GM21515 (cell line): Measurements from ENCODE around the gene CXADR.

ENCODE experiments used
- ATAC-seq: cut with Tn5 transposase; IDR thresholded peaks from one replicate; pipeline ENCODE4 v1.9.1; 2021; ENCODE audit not compliant: unreplicated experiment

The CXADR gene

GRCh38 chr21:17585875-17586450, 73.1 kb downstream of the CXADR start:
- no peak for ATAC-seq

DNA sequence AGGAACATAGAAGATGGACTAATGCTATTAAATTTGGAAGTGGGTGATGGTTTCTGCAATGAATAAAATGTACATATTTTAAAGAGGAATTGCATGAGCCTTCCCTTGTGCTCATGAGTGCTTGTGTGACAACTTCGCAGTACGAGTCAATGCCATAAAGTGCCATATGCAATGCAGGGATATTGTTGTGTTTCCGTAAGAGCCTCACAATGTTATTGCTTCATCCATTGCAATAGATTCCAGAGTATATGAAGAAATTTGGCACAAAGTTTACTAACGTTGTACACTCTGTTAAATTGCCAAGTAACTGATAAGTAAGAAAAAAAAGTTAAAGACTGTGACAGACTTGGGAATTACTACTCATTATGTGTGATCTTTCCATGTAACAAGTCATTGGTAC, 77.6 kb downstream of the CXADR start:
- no peak for ATAC-seq

GRCh38 chr21:17597680-17598079, 84.8 kb downstream of the CXADR start:
- no peak for ATAC-seq

DNA sequence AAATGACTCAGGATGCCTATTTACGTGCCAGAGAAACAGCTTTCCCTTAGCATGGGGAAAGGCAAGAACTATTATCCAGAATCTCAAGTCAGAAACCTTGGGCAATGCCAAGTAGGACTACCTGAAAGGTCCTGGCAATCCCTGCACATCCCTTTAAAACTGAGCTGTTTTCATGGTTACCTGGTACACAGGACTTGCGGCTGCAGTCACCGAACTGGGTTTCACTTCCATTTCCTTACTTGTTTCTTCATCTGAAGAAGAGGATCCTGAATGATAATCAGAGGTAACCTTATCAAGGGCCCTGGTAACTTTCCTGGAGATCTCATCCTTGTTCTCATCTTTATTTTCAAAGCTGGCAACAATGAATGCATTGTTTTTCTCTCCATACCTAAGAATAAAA, 85.6 kb downstream of the CXADR start:
- peak; percentile 77 for ATAC-seq

DNA sequence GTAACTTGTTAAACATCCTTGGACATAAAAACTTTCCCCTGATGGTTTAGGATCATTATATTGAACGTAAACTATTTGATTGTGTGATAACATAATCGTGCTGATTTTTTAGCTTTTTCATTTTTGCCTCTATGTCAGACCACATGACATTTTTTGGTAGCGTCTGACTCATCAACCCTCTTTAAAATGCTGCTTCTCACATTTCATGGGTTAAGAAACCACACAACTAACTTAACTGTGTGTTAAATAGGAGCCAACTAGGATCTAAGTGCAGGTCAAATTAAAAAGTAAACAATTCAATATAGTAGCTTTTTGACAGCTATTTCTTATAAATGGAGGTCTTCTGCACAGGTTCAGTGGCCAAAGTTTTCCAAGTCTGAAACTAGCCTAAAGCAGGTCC, 90.0 kb downstream of the CXADR start:
- no peak for ATAC-seq

GRCh38 chr21:17607684-17608083, 94.8 kb downstream of the CXADR start:
- ATAC-seq: no peak

DNA sequence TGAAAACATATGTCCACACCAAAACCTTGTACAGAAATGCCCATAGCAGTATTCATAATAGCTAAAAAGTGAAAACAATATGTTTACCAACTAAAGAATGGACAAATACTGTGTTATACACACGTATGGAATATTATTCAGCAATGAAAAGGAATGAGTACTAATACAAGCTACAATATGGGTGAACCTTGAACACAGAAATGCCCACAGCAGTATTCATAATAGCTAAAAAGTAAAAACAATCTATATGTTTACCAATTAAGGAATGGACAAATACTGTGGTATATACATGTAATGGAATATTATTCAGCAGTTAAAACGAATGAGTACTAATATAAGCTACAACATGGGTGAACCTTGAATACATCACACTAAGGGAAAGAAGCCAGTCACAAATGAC, 96.8 kb downstream of the CXADR start:
- no peak for ATAC-seq

DNA sequence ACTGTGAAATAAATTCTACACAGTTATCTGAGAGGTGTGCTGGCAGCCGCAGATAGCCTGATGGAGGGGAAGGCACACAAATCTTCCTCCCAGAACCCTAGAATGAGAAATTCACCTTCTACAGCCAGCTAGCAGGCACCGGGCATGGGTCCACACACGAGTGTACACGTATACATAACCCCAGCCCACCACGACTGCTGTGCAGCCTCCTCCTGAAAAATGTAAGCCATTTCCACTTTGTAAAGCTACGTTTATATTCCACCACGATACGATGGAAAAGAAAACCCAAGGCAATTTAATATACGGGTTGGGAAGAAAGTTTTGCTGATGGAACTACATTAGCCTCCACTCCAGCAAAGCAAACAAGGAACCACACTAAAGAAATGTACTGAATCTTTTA, 98.1 kb downstream of the CXADR start:
- no peak for ATAC-seq

DNA sequence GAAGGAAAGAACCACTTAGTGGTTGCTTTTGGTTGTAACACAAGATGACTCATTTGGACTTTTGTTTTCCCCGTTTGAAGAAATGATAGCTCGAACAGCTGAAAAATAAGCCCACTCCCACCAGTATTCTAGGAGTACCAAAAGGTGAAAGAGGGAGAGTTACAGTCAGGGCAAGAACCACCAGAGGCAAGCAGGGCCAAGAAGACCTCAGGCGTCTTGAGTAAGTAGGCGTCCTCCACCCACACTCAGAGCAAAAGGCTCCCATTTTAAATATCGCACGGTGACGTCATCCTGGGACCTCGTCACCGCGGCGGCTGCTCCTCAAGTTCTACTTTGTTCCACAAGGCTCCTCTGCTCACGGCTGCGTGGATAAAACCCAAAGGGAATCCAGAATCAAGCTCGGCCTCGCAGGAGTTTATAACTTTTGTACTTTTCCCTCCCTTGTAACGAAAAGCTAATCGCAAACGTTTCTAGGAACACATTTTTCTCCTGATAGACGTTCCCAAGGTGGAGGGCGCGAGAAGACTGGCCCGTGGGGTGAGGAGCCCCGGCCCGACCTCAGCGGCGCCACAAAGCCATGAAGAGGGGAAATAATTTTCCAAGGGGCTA, 98.7 kb downstream of the CXADR start:
- ATAC-seq: peak; percentile 65

DNA sequence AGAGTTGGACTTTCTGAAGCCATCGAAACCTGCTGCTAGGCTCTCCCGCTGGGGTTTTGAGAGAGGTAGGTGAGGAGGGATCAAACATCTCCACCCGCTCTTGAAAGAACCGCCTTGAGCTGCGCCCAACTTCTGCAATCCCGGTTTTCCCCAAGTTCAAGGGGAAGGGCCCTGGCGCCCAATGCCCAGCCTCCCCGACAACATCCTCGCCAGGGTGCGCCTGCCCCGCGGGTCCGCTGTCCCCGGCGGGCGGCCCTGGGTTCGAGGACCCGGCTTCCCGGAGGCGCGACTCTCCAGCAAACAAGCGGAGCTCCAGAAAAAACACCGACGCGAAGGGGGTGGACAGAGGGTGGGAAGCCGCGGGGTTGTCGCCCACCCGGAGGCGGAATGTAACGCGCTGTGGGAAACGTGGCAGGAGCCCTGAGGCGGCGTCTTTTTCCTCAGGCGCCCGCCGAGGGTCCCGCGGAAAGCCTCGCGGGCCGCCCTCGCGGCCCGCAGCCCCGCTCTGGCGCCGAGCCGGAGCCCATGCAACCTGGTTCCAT, 99.3 kb downstream of the CXADR start:
- ATAC-seq: peak; percentile 3

DNA sequence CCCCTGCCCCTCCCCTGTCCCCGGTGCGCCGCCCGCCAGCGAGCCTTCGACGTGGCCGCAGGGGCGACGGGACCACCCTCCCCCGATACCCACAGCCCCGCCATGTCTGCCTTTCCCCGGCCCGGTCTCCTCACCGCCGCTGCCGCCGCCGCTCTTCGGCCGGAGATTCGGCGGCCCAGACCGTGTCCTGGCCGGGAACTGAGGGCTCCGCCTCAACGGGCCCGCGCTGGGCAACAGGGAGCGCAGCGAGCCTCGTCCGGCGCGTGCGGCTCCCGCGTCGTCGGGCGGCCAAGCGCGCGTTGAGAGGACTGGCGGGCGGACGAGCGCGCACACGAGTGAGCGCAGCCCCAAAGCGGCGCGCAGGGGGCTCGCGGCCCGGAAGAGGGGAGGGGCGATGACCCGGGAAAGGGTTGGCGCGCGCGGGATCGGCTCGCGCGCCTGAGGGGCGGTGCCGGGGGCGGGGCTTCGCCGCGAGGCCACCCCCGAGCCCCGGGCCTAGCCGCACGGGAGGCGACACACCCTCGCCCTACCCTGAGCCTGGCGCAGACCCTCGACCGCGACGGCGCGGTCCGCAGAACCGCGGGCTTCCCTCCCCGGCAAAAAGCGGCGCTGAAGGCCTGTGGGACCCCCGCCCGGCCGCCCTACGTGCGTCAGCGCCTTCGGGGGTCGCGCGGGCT, 99.9 kb downstream of the CXADR start, which contains the start of gene BTG3:
Gene BTG3 (minus strand): TSS at position 337 of the 677 bp plus-strand sequence. CDS start 3,757 bp downstream, outside the sequence.
- ATAC-seq: peak; percentile 75

DNA sequence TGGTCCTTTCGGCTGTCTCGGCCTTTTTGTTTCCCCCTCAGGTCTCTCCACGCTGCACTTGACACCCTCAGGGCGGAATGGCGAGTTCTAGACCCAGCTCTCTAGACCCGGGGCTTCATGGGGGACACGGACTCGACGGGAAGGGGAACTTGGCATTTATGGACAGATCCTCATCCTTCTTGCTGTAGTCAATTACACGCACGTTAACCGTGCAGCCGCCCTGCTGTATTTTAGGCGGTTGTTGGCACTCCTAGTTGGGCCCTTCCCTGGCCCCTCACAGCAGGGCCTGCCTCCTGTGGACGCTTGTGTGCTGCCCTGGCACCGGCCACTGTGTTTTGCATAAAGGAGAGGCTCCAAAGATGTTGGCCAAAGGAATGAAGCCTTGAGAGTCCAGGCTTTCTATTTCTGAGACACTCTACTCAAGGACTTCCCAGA, 100.4 kb downstream of the CXADR start:
- no peak for ATAC-seq

DNA sequence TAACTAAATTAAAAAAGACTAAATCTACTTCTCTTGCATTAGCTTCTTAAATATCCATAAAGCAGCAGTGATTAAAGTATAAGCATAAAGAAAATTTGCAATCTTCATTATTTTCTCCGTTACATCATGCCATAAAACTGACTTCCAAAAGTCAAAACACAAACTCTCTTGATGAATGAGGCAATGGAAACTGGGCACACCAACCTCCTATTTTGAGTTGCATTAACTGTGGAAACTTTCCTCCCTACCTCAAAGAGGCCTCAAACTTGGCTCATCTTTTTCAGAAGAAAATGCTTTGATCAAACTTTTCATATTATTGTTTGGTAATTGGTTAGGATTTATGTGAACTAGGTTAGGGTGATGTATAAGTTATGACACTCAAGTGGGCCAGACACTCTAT, 104.0 kb downstream of the CXADR start:
- no peak for ATAC-seq

DNA sequence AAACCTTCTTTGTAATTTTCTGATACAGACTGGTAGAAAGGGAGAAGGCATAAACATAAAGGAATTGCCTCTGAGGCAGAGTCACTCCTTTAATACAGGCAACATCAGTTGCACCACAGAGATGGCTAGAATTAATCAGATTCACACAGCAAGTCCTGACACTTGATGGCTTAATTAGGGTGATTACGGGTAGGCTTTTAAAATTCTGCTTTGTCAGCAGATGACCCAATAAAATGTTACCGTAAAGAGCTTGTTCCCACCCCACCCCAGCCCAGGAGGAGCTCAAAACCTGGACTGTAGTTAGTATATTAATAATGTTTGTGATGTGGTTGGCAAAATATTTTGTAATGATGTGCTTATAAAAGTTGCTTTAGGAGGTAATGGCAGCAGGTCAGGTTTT, 109.2 kb downstream of the CXADR start:
- ATAC-seq: no peak

GRCh38 chr21:17631195-17631594, 118.4 kb downstream of the CXADR start:
- no peak for ATAC-seq

DNA sequence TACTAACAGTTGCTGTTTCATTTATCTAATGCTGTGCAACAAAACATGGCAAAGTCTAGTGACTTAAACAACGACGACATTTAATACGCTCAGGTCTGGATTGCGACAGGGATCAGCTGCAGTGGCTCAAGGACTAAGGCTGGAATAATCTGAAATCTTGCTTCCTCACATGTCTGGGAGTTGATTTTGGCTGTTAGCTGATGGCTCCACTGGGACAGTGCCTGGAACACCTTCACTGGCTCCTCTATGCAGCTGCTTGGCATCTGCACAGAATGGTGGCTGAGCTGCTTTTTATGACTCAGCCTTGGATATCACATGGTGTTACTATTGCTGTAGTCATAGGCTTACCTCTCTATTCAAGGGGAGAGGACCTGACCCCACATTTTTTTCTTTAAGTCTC, 123.9 kb downstream of the CXADR start:
- no peak for ATAC-seq

- ATAC-seq: no peak
Observed at GRCh38 chr21:17640821-17641220, 128.0 kb downstream of the CXADR start.
